OCI-LY1 (cell line): Measurements from ENCODE around the gene SGPP2.
"Not testable (repeated sequence)": the region's sequence is repeated elsewhere in the genome, so short reads cannot be mapped to it uniquely, and the experiment has no call there.

Experiments used
- CTCF ChIP-seq: fragments of 200-600 bp; sonication (generic), shearing (Covaris generic); IDR thresholded peaks from 2 replicates; pipeline ENCODE4 v1.5.1; 2017; ENCODE audit warnings: mild to moderate bottlenecking, antibody characterized with exemption, low read length, moderate library complexity, mixed read lengths
- EZH2 ChIP-seq: fragments of 200-600 bp; sonication (generic), shearing (Covaris generic); IDR thresholded peaks from 2 replicates; pipeline ENCODE4 v1.8.0; 2017; ENCODE audit warnings: borderline replicate concordance, mixed run types, mild to moderate bottlenecking, antibody characterized with exemption, low read length, moderate library complexity, mixed read lengths

DNA sequence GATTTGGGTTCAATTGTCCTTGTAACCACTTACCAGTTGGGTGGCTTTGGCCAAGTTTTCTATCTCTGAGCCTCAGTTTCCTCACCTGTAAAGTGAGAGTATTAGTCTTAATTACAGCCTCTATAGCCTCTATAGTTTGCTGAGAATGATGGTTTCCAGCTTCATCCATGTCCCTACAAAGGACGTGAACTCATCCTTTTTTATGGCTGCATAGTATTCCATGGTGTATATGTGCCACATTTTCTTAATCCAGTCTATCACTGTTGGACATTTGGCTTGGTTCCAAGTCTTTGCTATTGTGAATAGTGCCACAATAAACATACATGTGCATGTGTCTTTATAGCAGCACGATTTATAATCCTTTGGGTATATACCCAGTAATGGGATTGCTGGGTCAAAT, 12.0 kb upstream of the SGPP2 start:
- not testable (repeated sequence) for TF ChIP-seq CTCF, EZH2
